Suprapubic skin (tissue), 4 donors: ENCODE data around the gene VDAC1.

Source experiments
- CTCF ChIP-seq, 2 donors: fragments of 200-600 bp in 1 of 2; fragments of 450-650 bp in 1 of 2; sonication (generic) in 1 of 2; IDR thresholded peaks; one replicate each; pipeline ENCODE4 v1.5.1; 2016 to 2019; ENCODE audit warnings: antibody characterized with exemption in 2 of 2, mild to moderate bottlenecking in 1 of 2, moderate library complexity in 1 of 2
- POLR2A ChIP-seq, 2 donors: fragments of 450-650 bp; IDR thresholded peaks; one replicate each; pipeline ENCODE4 v1.6.1; 2017; ENCODE audit warnings: antibody characterized with exemption in 2 of 2, mild to moderate bottlenecking in 2 of 2, moderate library complexity in 2 of 2
- POLR2AphosphoS5 ChIP-seq, 3 donors: sonication (generic); formaldehyde crosslinking; IDR thresholded peaks; one replicate each; pipeline ENCODE4 v1.6.1; 2017; ENCODE audit warnings: antibody characterized with exemption in 3 of 3

- TF ChIP-seq CTCF (IDR thresholded peaks at IDR 0.05) (no peak), POLR2A (IDR thresholded peaks at IDR 0.05) (no peak), POLR2AphosphoS5 (IDR thresholded peaks at IDR 0.05) (no peak)
Measured at GRCh38 chr5:133998807-133999206, 6.0 kb downstream of the VDAC1 start.
